NCI-H2081 (cell line): Measurements from ENCODE around the gene U2SURP.

ENCODE experiments used
- DNase-seq, 2 experiments: peaks; one replicate each; lab custom pipeline; 2025; lab: John Stamatoyannopoulos, UW

Gene U2SURP

DNA sequence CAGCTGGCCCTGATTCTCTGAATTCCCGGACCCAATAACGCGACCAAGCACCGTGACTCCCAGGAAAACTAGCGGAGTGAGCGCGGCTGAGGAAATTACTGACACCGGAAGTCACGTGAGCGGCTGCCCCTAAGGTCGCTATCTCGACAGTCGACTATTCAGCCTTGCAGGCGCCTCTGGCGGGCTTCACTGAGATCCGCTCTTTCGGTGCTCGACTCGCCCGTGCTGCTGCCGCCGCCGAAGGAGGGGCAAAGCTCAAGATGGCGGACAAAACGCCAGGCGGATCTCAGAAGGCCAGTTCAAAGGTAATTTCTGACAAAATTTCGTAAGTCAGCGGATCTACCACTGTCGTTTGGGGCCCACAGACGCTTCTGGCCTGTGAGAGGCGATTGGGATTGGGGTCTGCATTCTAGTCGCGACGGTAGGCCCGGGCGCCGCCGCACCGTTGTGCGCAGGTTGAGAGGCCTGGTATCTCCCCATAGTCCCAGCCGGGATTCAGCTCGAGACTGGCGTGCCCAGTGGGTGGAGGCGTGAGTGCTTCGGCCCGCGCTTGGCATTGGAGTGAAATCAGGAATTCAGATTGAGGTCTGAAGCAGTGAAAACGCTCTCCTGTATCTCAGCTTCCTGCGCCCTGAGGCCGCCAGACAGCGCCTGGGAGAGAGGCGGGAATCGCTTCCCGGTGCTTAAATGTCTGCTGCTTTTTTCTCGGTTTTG is at the start of gene U2SURP:
Gene U2SURP, plus strand, starts transcription at position 202 of the 714 bp plus-strand sequence. Its CDS starts 59 bp downstream, at position 261.
- peak; percentile 99 to 100 for DNase-seq

DNA sequence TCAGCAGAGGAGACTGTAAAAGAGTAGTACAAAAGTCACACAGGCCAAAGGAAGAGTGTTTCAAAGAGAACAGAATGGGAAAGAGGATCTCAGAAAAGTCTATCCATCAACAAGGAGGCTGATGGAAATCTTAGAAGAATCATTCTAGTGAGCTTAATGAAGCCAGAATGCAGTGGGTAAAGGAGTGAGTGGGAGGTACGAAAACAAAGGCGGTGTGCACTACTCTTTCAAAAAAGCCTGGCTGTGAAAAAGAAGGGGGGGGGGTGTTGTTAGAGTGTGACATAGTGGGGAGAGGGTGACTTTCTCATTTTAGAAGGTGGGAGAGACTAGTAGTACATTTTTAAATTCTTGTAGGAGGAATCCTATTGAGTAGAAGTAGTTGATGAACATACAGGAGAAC is 49.6 kb upstream of the U2SURP start:
- no peak for DNase-seq

DNA sequence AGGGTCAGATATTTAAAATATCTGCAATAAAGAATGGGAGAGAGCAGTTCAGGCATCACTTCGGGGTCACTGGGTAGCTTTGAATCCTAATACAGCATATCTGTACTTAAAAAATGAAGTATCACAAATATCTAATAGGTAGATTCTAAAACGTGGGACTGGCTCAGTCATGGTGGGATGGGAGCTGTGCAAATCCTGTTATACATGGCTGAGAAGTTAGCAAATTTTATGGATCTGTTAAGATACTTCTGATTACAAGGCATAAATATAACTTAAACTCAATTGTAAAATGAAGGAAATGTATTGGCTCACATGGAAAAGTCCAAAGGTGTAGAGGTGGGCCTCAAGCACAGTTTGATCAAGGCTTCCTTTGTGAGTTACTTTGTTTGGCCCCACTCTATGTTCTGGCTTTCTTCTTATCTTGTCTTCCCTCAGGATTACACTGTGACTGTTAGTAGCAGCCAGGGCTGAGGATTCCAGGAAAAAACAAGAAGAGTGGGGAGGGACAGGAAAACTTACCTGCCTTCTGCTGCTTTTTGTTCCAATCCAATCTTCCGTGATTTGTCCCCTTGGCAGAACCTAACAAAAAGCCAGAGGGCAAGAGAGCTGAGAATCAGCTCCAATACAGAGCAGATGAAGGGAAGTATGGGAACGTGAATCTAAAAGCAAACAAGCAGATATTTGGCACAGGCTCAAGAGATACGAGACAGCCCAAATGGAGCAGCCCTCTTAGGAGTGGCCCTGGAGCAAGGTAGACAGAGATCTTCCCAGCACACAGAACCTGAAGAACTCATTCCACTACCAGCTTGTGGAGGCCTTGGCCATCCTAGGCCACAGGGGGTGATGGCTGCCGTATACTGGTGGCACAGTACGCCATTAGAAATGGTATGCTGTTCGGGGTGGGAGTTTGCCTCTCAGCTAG is 48.8 kb upstream of the U2SURP start:
- DNase-seq = no peak

GRCh38 chr3:142953443-142953842 is 47.9 kb upstream of the U2SURP start:
- DNase-seq = no peak

GRCh38 chr3:142958707-142959106 is 42.7 kb upstream of the U2SURP start:
- DNase-seq = no peak

DNA sequence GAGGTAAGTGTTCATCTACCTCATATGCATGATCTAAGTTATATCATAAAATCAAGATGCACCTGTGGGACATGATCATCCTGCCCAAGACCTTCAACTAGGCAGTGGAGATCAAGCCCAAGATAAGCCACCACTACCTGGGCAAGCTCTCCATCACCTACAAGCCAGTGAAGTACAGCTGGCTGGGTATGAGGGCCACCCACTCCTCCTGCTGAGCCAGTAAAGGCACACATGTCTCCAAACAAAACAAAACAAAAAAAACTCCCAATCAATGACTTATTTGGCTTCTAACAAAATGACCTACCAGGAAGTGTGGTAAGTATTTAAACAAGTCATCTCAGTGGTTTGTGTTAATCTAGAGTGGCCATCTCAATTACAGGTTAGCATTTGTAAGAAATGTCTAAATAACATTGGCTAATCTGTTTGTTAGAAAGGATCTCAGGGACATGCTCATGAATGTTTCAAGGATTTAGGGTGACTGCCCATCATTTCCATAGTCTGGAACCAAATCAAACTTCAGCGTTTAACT is 41.0 kb upstream of the U2SURP start:
- DNase-seq = no peak

- DNase-seq = no peak
These were observed 39.8 kb upstream of the U2SURP start for GRCh38 chr3:142961539-142961938.

DNA sequence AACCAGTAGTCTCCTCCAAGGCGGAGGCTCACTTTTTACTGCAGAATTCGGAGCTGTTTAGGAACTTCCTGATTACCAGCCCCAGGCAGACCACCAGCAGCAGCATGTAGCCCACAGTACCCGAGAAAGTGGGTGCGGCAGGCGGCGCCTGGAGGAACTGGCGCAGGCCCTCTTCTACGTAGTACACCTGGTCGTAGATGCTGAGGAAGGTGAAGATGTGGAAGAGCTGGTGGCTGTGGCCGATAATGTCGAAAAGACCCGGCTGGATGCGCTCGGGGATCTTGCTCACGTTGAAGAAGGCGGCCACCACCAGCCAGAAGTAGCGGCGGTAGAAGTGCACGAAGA is 39.2 kb upstream of the U2SURP start:
- DNase-seq = no peak

GRCh38 chr3:142962520-142963233 is 38.7 kb upstream of the U2SURP start:
- no peak for DNase-seq

DNA sequence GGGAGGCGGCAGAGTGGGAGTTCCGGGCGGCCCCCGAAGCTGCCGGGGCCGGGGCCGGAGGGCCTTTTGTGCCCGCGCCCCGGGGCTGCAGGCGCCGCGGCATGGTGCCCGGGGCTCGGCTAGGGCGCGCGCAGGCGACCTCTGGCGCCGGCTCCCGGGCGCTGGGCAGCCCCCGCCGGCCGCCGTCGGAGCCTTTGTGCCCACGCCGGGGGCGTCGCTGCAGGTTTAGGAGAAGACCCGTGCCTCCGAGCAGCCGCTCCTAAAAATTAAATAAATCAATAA is 38.2 kb upstream of the U2SURP start:
- DNase-seq = peak; percentile 48 to 56

DNA sequence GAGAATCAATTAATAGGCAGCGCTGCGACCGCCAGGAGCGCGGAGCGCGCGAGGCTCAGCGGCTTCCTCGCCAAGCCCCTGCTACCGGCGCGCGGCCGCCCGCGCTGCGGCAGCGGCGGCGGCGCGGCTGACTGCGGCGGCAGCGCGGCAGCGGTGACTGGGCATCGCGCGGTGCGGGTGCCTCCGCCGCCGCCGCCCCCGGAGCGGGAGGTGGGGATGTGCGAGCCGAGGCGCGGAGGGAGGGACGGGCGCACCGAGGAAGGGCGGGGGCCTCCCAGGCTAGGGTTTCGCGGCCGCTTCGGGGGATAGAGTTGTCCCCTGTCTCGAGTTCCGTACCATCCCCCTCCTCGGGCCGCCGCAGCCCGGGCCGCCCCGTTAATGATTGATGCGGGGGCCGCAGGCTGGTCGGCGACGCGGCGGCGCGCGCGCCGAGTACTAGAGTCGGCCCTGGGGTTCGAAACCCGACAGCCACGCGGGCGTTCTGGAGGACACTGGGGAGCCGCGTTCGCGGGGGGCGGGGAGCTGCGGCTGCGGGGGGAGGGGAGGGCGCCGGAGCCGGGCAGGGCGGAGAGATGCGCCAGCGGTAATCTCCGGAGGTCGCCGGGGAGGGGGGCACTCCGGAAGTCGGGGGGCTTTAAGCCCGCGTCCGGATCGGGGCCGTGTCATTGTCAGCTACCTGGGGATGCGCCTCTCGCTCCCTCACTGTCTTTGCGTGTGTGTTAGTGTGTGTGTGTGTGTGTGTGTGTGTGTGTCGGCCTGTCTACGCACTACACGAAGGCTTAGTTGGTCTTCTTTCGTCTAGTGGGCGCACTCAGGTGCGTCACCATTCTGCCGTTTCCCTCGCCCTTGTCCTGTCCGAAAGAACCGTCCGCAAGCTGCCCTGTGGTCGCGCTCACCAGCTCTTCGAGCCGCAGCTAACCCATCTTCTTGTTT is 37.6 kb upstream of the U2SURP start, which contains the start of gene PAQR9:
Gene PAQR9, minus strand, starts transcription at position 159 of the 933 bp plus-strand sequence. CDS start 338 bp downstream, outside the sequence.
- DNase-seq = peak; percentile 48 to 64

GRCh38 chr3:142965581-142965980 is 35.8 kb upstream of the U2SURP start:
- no peak for DNase-seq

DNA sequence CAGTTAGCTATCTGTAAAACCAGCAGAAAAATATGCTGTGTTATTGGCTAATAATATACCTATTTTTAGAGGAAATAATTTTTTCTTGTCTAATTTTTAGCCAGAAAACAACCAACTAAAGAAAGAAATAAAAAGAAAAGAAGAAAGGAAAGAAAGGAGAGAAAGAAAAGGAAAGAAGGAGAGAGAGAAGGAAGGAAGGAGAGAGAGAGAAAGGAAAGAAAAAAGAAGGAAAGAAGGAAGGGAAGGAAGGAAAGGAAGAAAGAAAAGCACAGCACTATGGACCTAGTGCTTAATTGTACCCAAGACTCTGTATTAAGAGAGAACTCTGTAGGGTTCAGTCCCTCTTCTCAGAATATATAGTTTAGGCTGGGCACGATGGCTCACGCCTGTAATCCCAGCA is 34.6 kb upstream of the U2SURP start:
- no peak for DNase-seq

- DNase-seq = no peak
These were observed 32.9 kb upstream of the U2SURP start for GRCh38 chr3:142968319-142969025.

- no peak for DNase-seq
These were observed 29.9 kb upstream of the U2SURP start for GRCh38 chr3:142971431-142971830.

DNA sequence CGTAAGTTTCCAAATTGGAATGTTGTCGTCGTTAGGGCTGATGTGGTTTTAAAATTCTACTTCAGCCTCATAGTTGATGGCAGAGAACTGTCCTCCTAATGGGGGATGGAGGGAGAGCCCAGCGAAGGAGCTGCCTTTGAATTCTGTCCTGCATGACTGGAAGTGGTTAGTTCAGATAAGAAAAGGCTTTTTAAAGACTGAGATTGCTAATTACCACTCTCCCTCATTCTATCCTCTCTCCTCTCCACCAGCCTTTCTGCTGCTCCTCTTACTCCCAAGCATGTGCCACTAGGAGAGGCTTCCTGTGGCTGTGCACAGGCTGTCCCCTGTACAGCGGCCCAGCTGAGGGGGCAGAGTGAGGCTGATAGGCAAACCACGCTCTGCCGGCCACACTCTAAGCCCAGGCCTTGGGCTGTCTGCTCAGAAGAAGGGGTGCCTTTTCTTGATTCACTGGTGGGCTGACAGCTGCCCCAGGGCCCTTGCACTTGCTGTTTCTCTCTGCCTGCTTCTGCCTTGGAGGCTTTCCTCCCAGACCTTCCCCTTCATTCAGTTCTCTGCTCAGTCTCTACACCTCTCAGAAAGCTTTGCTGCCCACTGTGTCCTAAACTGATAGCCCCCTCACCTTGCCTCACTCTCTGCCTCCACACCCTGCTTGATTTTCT is 29.1 kb upstream of the U2SURP start:
- DNase-seq = no peak

GRCh38 chr3:142973217-142974009 is 28.0 kb upstream of the U2SURP start:
- no peak for DNase-seq

DNA sequence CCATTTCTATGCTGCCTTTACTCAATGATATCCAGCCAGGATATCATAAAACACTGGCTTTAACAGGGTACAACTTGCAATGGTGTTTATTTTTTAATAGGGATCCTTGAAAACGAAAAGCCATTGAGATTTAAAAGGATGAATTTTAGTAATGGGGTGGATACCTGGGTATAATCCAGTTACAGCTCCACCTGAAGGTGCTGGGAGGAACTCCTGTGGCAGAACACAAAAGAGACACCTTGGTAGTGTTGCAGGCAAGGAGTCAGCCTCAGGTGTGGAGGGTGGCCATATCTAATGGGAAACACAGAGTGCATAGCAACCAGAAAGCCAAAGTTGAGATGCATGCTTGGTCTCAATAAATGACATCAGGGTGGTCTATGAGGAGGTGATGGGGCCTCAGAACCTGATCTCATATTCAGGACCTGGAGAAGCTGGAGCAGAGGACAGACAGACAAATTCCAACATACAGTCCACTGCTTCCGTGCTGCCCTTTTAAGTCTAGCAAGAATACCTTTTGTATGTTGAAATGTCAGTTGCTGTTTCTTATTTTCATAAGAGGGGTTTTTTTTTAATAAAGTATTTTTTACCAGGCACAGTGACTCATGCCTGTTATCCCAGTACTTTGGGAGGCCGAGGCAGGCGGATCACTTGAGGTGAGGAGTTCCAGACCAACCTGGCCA is 25.9 kb upstream of the U2SURP start:
- DNase-seq = no peak
